GM12878 (cell line): ENCODE data around the gene GUCA1A. TPM values are rescaled to one million over a fixed set of nuclear protein-coding genes. Genes with fewer than 3 reads are reported as not detected.

Source experiments
- ATAC-seq: fragments of 200-7000 bp; cut with Tn5 transposase; 3 replicates; pipeline ENCODE4 v1.9.1; 2020; ENCODE audit warnings: mild to moderate bottlenecking, moderate library complexity
- BruUV-seq: library from RNA; stranded (reverse); fragments of 400-500 nt; replicated peaks from 2 replicates; lab custom pipeline; 2021; lab: Mats Ljungman, UMichigan
- CTCF ChIA-PET: fragments of 300-600 bp; sonication (Branson Sonifier 250); formaldehyde crosslinking; extraction: SDS; loops from one replicate; lab custom pipeline; 2021; ENCODE audit warnings: inconsistent platforms; lab: Yijun Ruan, JAX
- POLR2A ChIA-PET: fragments of 350-600 bp; formaldehyde crosslinking; extraction: SDS; loops from one replicate; lab custom pipeline; 2021; ENCODE audit warnings: inconsistent platforms; lab: Charles Lee
- RAD21 ChIA-PET: fragments of 300-600 bp; sonication (Branson Sonifier 250); formaldehyde crosslinking; loops from one replicate; lab custom pipeline; 2023; ENCODE audit warnings: antibody characterized with exemption; ENCODE audit not compliant: unreplicated experiment; lab: Charles Lee
- SMC1A ChIA-PET: fragments of 300-600 bp; sonication (Branson Sonifier 250); formaldehyde crosslinking; loops from one replicate; lab custom pipeline; 2023; ENCODE audit not compliant: unreplicated experiment, uncharacterized antibody; lab: Charles Lee
- DNase-seq: peaks from one replicate; pipeline ENCODE4 v3.0.0-alpha.2; 2011; ENCODE audit warnings: low read depth, low spot score
- FAIRE-seq: peaks from 3 replicates; lab custom pipeline; 2011; peaks lifted over from hg19 to GRCh38; lab: Jason Lieb, UNC
- H2AFZ ChIP-seq: 2 replicates; pipeline ENCODE4 v1.6.0; 2011; ENCODE audit warnings: low read depth, low read length, control low read depth; ENCODE audit not compliant: control insufficient read depth
- H3K27ac ChIP-seq: 2 replicates; pipeline ENCODE4 v1.5.1; 2011; ENCODE audit warnings: control low read depth; ENCODE audit not compliant: control insufficient read depth, insufficient read depth
- H3K27me3 ChIP-seq, 2 experiments: replicated peaks in 1 of 2; 2 replicates each; pipeline versions ENCODE4 v1.6.0 to v1.6.1; 2011; ENCODE audit warnings: low read length in 1 of 2; ENCODE audit not compliant: control insufficient read depth in 2 of 2, insufficient read depth in 2 of 2
- H3K36me3 ChIP-seq, 2 experiments: 2 replicates each; pipeline ENCODE4 v1.5.1; 2011; ENCODE audit warnings: low read length in 1 of 2; ENCODE audit not compliant: control insufficient read depth in 2 of 2, insufficient read depth in 2 of 2
- H3K4me1 ChIP-seq: 2 replicates; pipeline ENCODE4 v1.6.1; 2011; ENCODE audit warnings: mild to moderate bottlenecking, low read length, moderate library complexity, mixed read lengths; ENCODE audit not compliant: control insufficient read depth, insufficient read depth
- H3K4me2 ChIP-seq: 2 replicates; pipeline ENCODE4 v1.6.0; 2011; ENCODE audit warnings: control low read depth; ENCODE audit not compliant: control insufficient read depth, insufficient read depth
- H3K4me3 ChIP-seq: fragments of 200-600 bp; sonication (generic); 2 replicates; pipeline ENCODE4 v1.5.1; 2016
- H3K79me2 ChIP-seq: 2 replicates; pipeline ENCODE4 v1.6.0; 2011; ENCODE audit warnings: low read length; ENCODE audit not compliant: control insufficient read depth, insufficient read depth
- H3K9ac ChIP-seq: 2 replicates; pipeline ENCODE4 v1.8.0; 2011; ENCODE audit warnings: low read length, control low read depth, mixed read lengths; ENCODE audit not compliant: control insufficient read depth, insufficient read depth
- H3K9me3 ChIP-seq: replicated peaks from 3 replicates; pipeline ENCODE4 v1.5.1; 2011; ENCODE audit warnings: mild to moderate bottlenecking, low read length; ENCODE audit not compliant: control insufficient read depth, insufficient read depth
- H4K20me1 ChIP-seq: 2 replicates; pipeline ENCODE4 v1.6.0; 2011; ENCODE audit not compliant: control insufficient read depth, insufficient read depth
- RB1 ChIP-seq: fragments of 450-650 bp; formaldehyde crosslinking; IDR thresholded peaks from 2 replicates; pipeline ENCODE4 v1.6.1; 2017; ENCODE audit warnings: mild to moderate bottlenecking, borderline replicate concordance
- ZBED1 ChIP-seq: IDR thresholded peaks from 2 replicates; pipeline ENCODE4 v1.6.1; 2016; ENCODE audit warnings: borderline replicate concordance
- WGBS: methylation state at CpG from one replicate; pipeline ENCODE4 v1.1.6; 2016; ENCODE audit warnings: low lambda C conversion rate; ENCODE audit not compliant: insufficient replicate concordance, insufficient coverage; ENCODE audit errors: missing lambda C conversion rate; 5-methylcytosine and 5-hydroxymethylcytosine counted together
- in situ Hi-C: fragments of 300-500 bp; cut with MboI; formaldehyde crosslinking; loops from 9 replicates; pipeline ENCODE4 v1.14.3; 2018; ENCODE audit warnings: mixed read lengths
- intact Hi-C: fragments of 100-400 bp; cut with micrococcal nuclease; formaldehyde crosslinking; loops from one replicate; pipeline ENCODE4 v1.14.2; 2022; ENCODE audit not compliant: unreplicated experiment
- polyA plus RNA-seq, 11 experiments: library from polyadenylated mRNA; depleted of rRNA in 4 of 11; unstranded in 6 of 11; stranded (reverse) in 5 of 11; fragments of >200 nt; fragmentation: Nextera tagmentation in 4 of 11; fragmentation: Illumina TruSeq in 1 of 11; extraction: Ambion mirVana in 4 of 11; extraction: Trizol in 1 of 11; gene quantifications; 1 replicate in 1 of 11; 2 replicates in 10 of 11; pipeline versions ENCODE4 v1.2.1 to v1.2.3, GENCODE V29; 2011 to 2016; ENCODE audit warnings: inconsistent platforms in 2 of 11, missing spikeins in 2 of 11, low read depth in 1 of 11
- total RNA-seq, 4 experiments: library from RNA; depleted of rRNA in 3 of 4; stranded (reverse); fragments of >200 nt in 3 of 4; fragmentation: Illumina TruSeq in 1 of 4; extraction: Trizol in 1 of 4; gene quantifications; 2 replicates each; pipeline versions ENCODE4 v1.2.1 to v1.2.3, GENCODE V29; 2013 to 2021
- TF ChIP-seq, protein P1 (sequence below): fragments of 450-650 bp; conservative IDR thresholded peaks from 2 replicates; pipeline ENCODE4 v1.6.1; 2017; ENCODE audit warnings: mild to moderate bottlenecking, moderate library complexity

Gene GUCA1A
- total and polyA plus RNA-seq, 10 of the 15 experiments (the other 5 are each of a cell fraction or from before 2014, with no cell fraction given), result not detected

DNA sequence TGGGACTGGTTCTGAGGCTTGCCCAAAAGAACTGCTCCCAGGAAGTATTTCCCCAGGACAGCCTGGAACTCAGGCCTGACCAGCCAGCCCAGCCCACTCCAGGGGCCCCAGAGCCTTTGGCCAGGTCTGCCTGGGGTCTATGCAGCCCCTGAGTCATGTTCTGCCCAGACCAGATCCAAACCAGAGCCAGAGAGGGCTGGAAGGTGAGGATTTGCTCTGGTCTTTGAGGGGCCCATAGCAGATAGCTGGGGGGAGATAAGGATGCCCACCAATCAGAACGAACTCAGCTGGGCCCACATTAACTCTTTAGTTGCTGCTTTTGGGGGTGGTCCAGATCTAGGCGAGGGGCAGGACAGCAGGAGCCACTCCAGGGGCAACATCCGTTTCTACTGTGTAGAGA, 47.5 kb upstream of the GUCA1A start:
- in situ Hi-C loops, result no loop called here
- no peak overlapping the region for H3K4me2 ChIP-seq
- TF ChIP-seq ZBED1 (no peak), RB1 (no peak)
- TF ChIP-seq, protein P1, sequence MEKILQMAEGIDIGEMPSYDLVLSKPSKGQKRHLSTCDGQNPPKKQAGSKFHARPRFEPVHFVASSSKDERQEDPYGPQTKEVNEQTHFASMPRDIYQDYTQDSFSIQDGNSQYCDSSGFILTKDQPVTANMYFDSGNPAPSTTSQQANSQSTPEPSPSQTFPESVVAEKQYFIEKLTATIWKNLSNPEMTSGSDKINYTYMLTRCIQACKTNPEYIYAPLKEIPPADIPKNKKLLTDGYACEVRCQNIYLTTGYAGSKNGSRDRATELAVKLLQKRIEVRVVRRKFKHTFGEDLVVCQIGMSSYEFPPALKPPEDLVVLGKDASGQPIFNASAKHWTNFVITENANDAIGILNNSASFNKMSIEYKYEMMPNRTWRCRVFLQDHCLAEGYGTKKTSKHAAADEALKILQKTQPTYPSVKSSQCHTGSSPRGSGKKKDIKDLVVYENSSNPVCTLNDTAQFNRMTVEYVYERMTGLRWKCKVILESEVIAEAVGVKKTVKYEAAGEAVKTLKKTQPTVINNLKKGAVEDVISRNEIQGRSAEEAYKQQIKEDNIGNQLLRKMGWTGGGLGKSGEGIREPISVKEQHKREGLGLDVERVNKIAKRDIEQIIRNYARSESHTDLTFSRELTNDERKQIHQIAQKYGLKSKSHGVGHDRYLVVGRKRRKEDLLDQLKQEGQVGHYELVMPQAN, result no peak
- H3K4me3 ChIP-seq, result no peak overlapping the region
- ChIA-PET SMC1A (no interaction called here), POLR2A (no interaction called here), RAD21 (no interaction called here), CTCF (no interaction called here)
- 13% methylated on average over 3 of the region's 3 CpGs for WGBS
- H3K9ac ChIP-seq, result no peak overlapping the region
- H3K79me2 ChIP-seq, result no peaks in the 10 kb centered on the region
- H2AFZ ChIP-seq, result no peak overlapping the region
- no peaks in the 10 kb centered on the region for H3K27me3 ChIP-seq
- H3K36me3 ChIP-seq, result no peaks in the 10 kb centered on the region
- no peaks in the 10 kb centered on the region for H3K9me3 ChIP-seq
- H3K27ac ChIP-seq, result no peak overlapping the region
- BruUV-seq, result no TSS peak
- no peaks in the 10 kb centered on the region for H3K4me1 ChIP-seq
- DNase-seq (no peak), FAIRE-seq (no peak), ATAC-seq (no peak)
- no peaks in the 10 kb centered on the region for H4K20me1 ChIP-seq
- intact Hi-C loops, result no loop called here
